Keratinocyte (primary cell): ENCODE data around the gene CFAP73. TPM values are rescaled to one million over a fixed set of nuclear protein-coding genes. Genes with fewer than 3 reads are reported as not detected.

Experiments used
- DNase-seq: peaks from one replicate; pipeline ENCODE4 v3.0.0-alpha.2; 2011; ENCODE audit warnings: low read depth, missing footprints, low spot score
- FAIRE-seq: peaks from 2 replicates; lab custom pipeline; 2011; peaks lifted over from hg19 to GRCh38; lab: Jason Lieb, UNC
- H2AFZ ChIP-seq: 2 replicates; pipeline ENCODE4 v1.6.0; 2012; ENCODE audit warnings: low read length, control low read depth, inconsistent platforms; ENCODE audit not compliant: control insufficient read depth
- H3K27ac ChIP-seq: 2 replicates; pipeline ENCODE4 v1.5.1; 2011; ENCODE audit warnings: low read length; ENCODE audit not compliant: control insufficient read depth, insufficient read depth
- H3K27me3 ChIP-seq: 3 replicates; pipeline ENCODE4 v1.6.0; 2011; ENCODE audit warnings: low read length; ENCODE audit not compliant: control insufficient read depth, insufficient read depth; ENCODE audit errors: extremely low read depth
- H3K36me3 ChIP-seq, 2 experiments: 2 replicates in 1 of 2; 3 replicates in 1 of 2; pipeline ENCODE4 v1.5.1; 2011; ENCODE audit warnings: low read length in 2 of 2, mild to moderate bottlenecking in 1 of 2; ENCODE audit not compliant: control insufficient read depth in 2 of 2, insufficient read depth in 2 of 2; ENCODE audit errors: extremely low read depth in 1 of 2
- H3K4me1 ChIP-seq: 3 replicates; pipeline ENCODE4 v1.5.1; 2011; ENCODE audit warnings: low read length; ENCODE audit not compliant: control insufficient read depth, insufficient read depth; ENCODE audit errors: extremely low read depth
- H3K4me2 ChIP-seq: 3 replicates; pipeline ENCODE4 v1.6.0; 2011; ENCODE audit warnings: low read depth, low read length; ENCODE audit not compliant: control insufficient read depth, insufficient read depth; ENCODE audit errors: extremely low read depth
- H3K4me3 ChIP-seq, 3 experiments: fragments of 200-600 bp in 1 of 3; sonication (generic) in 1 of 3; 2 replicates in 2 of 3; 3 replicates in 1 of 3; pipeline ENCODE4 v1.5.1; 2011 to 2016; ENCODE audit warnings: low read length in 3 of 3, mild to moderate bottlenecking in 3 of 3, control low read depth in 2 of 3, inconsistent platforms in 1 of 3, low read depth in 1 of 3, mixed read lengths in 1 of 3, mixed run types in 1 of 3, moderate library complexity in 1 of 3; ENCODE audit not compliant: control insufficient read depth in 2 of 3, insufficient read depth in 2 of 3; ENCODE audit errors: extremely low read depth in 1 of 3
- H3K79me2 ChIP-seq: 2 replicates; pipeline ENCODE4 v1.6.0; 2012; ENCODE audit warnings: low read length; ENCODE audit not compliant: control insufficient read depth, insufficient read depth
- H3K9ac ChIP-seq: 3 replicates; pipeline ENCODE4 v1.6.0; 2011; ENCODE audit warnings: low read length; ENCODE audit not compliant: control insufficient read depth, insufficient read depth; ENCODE audit errors: extremely low read depth
- H3K9me1 ChIP-seq: 3 replicates; pipeline ENCODE4 v1.6.0; 2011; ENCODE audit warnings: low read length; ENCODE audit not compliant: control insufficient read depth, insufficient read depth; ENCODE audit errors: extremely low read depth
- H3K9me3 ChIP-seq: 2 replicates; pipeline ENCODE4 v1.5.1; 2012; ENCODE audit warnings: low read depth, low read length; ENCODE audit not compliant: control insufficient read depth
- H4K20me1 ChIP-seq: 3 replicates; pipeline ENCODE4 v1.6.0; 2011; ENCODE audit warnings: low read length; ENCODE audit not compliant: control insufficient read depth, insufficient read depth; ENCODE audit errors: extremely low read depth
- CTCF ChIP-seq, 3 experiments: IDR thresholded peaks in 1 of 3; conservative IDR thresholded peaks in 1 of 3; optimal IDR thresholded peaks in 1 of 3; 2 replicates in 2 of 3; 3 replicates in 1 of 3; pipeline versions ENCODE3 to v1.5.1; 2011; ENCODE audit warnings: low read length in 3 of 3, mild to moderate bottlenecking in 3 of 3, moderate library complexity in 2 of 3, control low read depth in 1 of 3, inconsistent platforms in 1 of 3; ENCODE audit not compliant: insufficient read depth in 2 of 3; ENCODE audit errors: extremely low read depth in 1 of 3
- EZH2 ChIP-seq: IDR thresholded peaks from one replicate; pipeline ENCODE4 v1.6.1; 2012; ENCODE audit warnings: inconsistent platforms, mild to moderate bottlenecking, low read length, moderate library complexity
- dilution Hi-C: fragments of 300-500 bp; cut with MboI; formaldehyde crosslinking; loops from one replicate; pipeline ENCODE4 v1.7.0; 2020; ENCODE audit warnings: low sequenced_read_pairs; ENCODE audit not compliant: extremely low pct_ligation_motif_present
- polyA plus RNA-seq, 5 experiments: library from polyadenylated mRNA; depleted of rRNA in 3 of 5; stranded (reverse) in 3 of 5; stranded (forward) in 1 of 5; unstranded in 1 of 5; fragments of >200 nt; gene quantifications; 1 replicate in 1 of 5; 2 replicates in 3 of 5; 3 replicates in 1 of 5; pipeline versions ENCODE4 v1.2.1 to v1.2.3, GENCODE V29; 2011 to 2012; ENCODE audit warnings: missing spikeins in 2 of 5, low read depth in 1 of 5, low replicate concordance in 1 of 5

CFAP73 gene
- polyA plus RNA-seq, 1 donor (not counting 4 experiments of a cell fraction or from before 2014, with no cell fraction given): not detected

GRCh38 chr12:113155060-113155459, 5.5 kb downstream of the CFAP73 start:
- H4K20me1 ChIP-seq: no peaks in the 10 kb centered on the region
- no peak overlapping the region for H3K27ac ChIP-seq
- no peaks in the 10 kb centered on the region for H3K79me2 ChIP-seq
- no peak for TF ChIP-seq EZH2
- no peak for TF ChIP-seq CTCF (optimal IDR thresholded peaks at IDR 0.05 in 1 of 3, IDR thresholded peaks at IDR 0.05 in 1 of 3, conservative IDR thresholded peaks at IDR 0.05 in 1 of 3; ENCODE audit: extremely low read depth in 1 of 3, insufficient read depth in 2 of 3, low read length in 3 of 3)
- H3K9me3 ChIP-seq: no peaks in the 10 kb centered on the region
- no peak overlapping the region for H3K4me3 ChIP-seq
- H3K4me2 ChIP-seq: no peak overlapping the region
- no peak overlapping the region for H2AFZ ChIP-seq
- no peaks in the 10 kb centered on the region for H3K9me1 ChIP-seq
- dilution Hi-C loops: loop anchor here (25.0 kb wide), 1 partner anchor 93 kb away; the partner anchor contains the start of gene DTX1
- H3K9ac ChIP-seq: no peak overlapping the region
- H3K4me1 ChIP-seq: peaks cover 9% of the 10 kb centered on the region
- H3K27me3 ChIP-seq: peaks cover 17% of the 10 kb centered on the region
- peaks cover 8 to 11% of the 10 kb centered on the region in 2 experiments for H3K36me3 ChIP-seq
- DNase-seq (no peak), FAIRE-seq (no peak)

GRCh38 chr12:113155646-113156045, 6.1 kb downstream of the CFAP73 start:
- dilution Hi-C loops: loop anchor here (25.0 kb wide), 1 partner anchor 93 kb away; the partner anchor contains the start of gene DTX1
- Histone ChIP-seq H2AFZ (no peak overlapping the region), H3K4me3 (no peak overlapping the region), H3K9me1 (no peaks in the 10 kb centered on the region), H3K9me3 (no peaks in the 10 kb centered on the region), H3K9ac (no peak overlapping the region), H3K27me3 (peaks cover 17% of the 10 kb centered on the region), H3K79me2 (no peaks in the 10 kb centered on the region), H4K20me1 (no peaks in the 10 kb centered on the region), H3K4me1 (peaks cover 11% of the 10 kb centered on the region), H3K36me3 (peaks cover 11 to 14% of the 10 kb centered on the region in 2 experiments), H3K27ac (no peak overlapping the region), H3K4me2 (no peak overlapping the region)
- TF ChIP-seq CTCF (optimal IDR thresholded peaks at IDR 0.05 in 1 of 3, IDR thresholded peaks at IDR 0.05 in 1 of 3, conservative IDR thresholded peaks at IDR 0.05 in 1 of 3; ENCODE audit: extremely low read depth in 1 of 3, insufficient read depth in 2 of 3, low read length in 3 of 3) (no peak), EZH2 (no peak)
- FAIRE-seq: no peak
- DNase-seq: no peak
